Cardiac fibroblast (primary cell): Measurements from ENCODE around the gene HAND2.

Source experiments
- DNase-seq, 2 donors: peaks; one replicate each; pipeline versions ENCODE4 v3.0.0 to v3.0.0-alpha.2; 2010; ENCODE audit warnings: low read depth in 2 of 2
- H3K4me3 ChIP-seq, 2 donors: replicated peaks in 1 of 2; 1 replicate in 1 of 2; 2 replicates in 1 of 2; pipeline ENCODE4 v1.5.1; 2011; ENCODE audit warnings: low read depth in 2 of 2, low read length in 2 of 2, mild to moderate bottlenecking in 2 of 2, moderate library complexity in 1 of 2
- CTCF ChIP-seq: IDR thresholded peaks from one replicate; pipeline ENCODE4 v1.5.1; 2011; ENCODE audit warnings: low read depth, mild to moderate bottlenecking, low read length, inconsistent platforms

Gene HAND2

GRCh38 chr4:173501592-173502150 is 28.4 kb downstream of the HAND2 start:
- DNase-seq, result no peak
- H3K4me3 ChIP-seq, result no peak overlapping the region
- no peak for TF ChIP-seq CTCF

- TF ChIP-seq CTCF, result no peak
- no peak overlapping the region for H3K4me3 ChIP-seq
- no peak for DNase-seq
Measured at GRCh38 chr4:173500841-173501591, 29.0 kb downstream of the HAND2 start.

DNA sequence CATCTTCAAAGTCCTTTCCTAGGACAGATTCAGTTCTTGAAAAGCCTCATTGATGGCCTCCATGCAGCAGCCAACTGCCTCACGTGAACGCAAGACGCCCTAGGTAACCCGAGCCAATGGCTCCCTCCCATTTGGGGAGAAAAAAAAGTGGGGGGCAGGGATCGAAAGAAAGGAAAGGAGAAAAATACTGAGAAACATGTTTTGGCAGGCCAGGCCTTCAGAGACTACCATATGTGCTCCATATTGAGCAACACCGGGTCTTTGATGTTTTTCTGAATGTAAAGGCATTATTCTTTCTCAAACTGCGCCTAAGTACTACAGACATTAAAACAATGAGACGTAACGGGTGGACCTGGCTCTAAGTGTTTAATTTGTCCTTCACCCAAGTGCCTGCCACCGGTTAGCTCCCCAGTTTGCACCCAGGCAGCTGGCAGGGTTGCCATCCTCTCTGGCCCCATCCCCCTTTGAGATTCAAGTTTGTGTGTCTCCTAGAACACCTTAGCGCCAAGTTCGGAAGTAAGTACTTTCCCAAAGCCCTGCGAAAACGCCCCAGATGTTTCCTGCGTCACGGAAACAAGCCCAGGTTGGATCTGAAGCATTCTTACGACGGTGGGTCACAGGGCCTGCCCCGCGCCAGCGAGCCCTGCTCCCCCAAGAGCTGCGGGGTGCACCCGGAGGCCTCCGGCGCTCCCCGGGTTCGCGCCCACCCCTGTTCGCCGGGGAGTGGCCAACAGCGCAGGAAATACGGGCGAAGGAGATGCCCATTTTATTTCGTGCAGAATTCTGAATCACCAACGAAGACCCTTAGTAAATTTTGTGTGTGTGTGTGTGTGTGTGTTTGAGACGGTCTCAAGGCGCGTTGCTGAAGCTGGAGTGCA is 30.1 kb downstream of the HAND2 start:
- no peak for TF ChIP-seq CTCF
- DNase-seq, result no peak
- no peak overlapping the region for H3K4me3 ChIP-seq

GRCh38 chr4:173498771-173499170 is 31.3 kb downstream of the HAND2 start:
- no peak for TF ChIP-seq CTCF
- H3K4me3 ChIP-seq, result no peak overlapping the region
- DNase-seq, result no peak

GRCh38 chr4:173498023-173498422 is 32.0 kb downstream of the HAND2 start:
- no peak for DNase-seq
- no peak for TF ChIP-seq CTCF
- H3K4me3 ChIP-seq, result no peak overlapping the region

- peak; percentile 75 for TF ChIP-seq CTCF
- DNase-seq, result peak; percentile 74 to 77
- H3K4me3 ChIP-seq, result peak overlapping the region; percentile 23 to 35
Measured at GRCh38 chr4:173494013-173494970, 35.7 kb downstream of the HAND2 start.
